Measurements from ENCODE around the gene SPTBN4.
A peak's percentile ranks its signal among the peaks of the same experiment; 100 is the strongest.
"Not testable (repeated sequence)": the region's sequence is repeated elsewhere in the genome, so short reads cannot be mapped to it uniquely, and the experiment has no call there.

Gene SPTBN4

DNA sequence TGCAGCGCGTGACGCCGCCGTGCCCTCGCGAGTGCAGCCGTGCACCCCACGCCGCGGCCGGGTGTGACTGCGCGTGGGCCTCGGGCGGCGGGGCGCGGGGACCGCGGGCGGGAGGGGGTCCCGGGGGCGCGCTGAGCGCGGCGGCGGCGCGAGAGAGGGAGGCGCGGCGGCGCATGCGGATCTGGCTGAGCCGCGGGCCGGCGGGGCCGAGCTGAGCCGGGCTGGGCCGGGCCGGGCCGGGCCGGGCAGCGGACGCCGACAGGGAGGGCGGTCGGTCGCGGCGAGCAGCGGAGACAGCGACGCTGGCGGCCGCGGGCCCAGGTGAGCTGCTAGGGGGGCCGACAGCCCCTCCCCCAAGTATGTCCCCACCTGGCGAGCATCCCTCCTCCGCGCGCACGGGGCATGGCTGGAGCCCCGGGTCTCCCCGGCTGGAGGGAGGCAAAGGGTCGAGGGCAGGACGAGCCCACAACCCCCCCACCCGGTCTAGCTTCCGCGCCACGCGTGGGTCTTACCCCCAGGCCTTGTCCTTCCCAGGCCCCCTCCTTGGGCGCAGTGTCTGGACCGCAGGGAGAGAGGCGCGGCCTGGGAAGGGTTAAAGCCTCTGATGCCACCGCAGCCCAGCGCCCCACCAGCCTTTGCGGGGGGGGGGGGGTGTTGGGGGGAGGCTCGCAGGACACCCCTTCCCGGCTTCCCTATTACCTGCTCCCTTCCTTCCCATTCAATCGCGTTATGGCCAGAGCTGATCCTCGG, at the start of gene SPTBN4:
TSS of gene SPTBN4 (plus strand) at position 17 of the 750 bp plus-strand sequence. CDS start 5,621 bp downstream, outside the sequence.
- no peak for DNase-seq (ENCODE audit: low read depth)

DNA sequence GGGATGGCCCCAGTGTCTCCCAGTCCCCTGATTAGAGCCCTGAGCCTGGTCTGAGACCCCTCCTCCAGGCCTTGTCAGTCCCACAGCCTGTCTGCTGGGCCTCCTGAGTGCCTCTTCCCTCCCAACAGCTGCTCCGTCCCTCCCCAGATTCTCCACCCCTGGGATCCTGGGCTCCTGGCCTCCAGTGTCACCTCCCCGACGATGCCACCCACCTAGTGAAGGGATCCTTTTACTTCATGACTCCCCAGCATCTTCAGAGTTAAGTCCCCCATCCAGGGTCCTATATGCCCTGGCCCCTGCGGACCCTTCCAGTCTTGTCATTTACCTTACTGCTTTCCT, 49.2 kb upstream of the SPTBN4 start:
- DNase-seq (ENCODE audit: low read depth), result no peak

DNA sequence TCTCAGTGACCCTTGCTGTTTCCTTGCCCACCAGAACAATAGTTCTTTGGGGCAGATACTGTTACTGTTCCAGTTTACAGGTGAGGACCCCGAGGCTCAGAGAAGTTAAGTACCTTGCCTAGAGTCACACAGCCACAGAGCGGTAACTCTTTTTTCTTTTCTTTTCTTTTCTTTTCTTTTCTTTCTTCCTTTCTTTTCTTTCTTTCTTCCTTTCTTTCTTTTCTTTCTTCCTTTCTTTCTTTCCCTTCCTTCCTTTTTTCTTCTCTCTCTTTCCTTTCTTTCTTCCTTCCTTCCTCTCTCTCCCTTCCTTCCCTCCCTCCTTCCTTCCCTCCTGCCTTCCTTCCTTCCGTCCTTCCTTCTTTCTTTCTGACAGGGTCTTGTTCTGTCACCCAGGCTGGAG, 48.8 kb upstream of the SPTBN4 start:
- no peak for DNase-seq (ENCODE audit: low read depth)

DNA sequence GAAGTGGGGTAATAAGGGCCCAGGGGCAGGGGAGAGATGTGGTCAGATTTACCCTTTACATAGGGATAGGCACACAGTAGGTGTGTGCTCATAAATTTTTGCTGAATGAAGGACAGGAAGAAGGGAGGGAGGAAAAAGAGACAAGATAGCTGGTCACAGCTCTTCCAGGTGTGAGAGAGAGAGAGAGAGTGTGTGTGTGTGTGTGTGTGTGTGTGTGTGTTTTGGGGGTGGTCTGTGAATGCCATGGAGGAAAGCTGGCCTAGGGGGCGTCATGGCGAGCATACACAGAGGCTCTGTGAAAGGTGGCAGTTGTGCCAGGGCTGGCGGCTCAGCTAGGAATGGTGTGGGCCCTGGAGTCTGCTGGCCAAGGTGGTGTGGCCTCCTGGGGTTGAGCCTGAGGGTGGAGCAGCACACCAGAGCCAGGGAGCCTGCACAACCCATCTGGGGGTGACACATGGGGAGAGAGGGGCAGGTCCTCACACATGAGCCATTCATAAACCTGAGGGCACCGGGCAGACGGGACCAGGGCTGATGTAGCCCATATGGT, 47.7 kb upstream of the SPTBN4 start:
- no peak for DNase-seq (ENCODE audit: low read depth)

DNA sequence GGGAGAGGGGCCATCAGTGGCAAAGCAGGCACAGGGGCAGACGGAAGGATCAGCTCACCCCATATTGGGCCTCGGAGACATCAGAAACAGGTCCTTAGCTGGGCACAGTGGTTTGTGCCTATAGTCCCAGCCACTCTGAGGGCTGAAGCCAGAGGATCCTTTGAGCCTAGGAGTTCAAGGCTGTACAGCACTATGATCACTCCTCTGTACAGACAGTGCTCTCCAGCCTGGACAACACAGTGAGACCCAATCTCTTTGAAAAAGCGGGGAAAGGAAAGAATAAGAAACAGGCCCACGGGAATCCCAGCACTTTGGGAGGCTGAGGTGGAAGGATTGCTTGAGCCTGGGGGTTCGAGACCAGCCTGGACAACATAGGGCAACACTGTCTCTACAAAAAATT, 47.0 kb upstream of the SPTBN4 start:
- DNase-seq (ENCODE audit: low read depth), result no peak

DNA sequence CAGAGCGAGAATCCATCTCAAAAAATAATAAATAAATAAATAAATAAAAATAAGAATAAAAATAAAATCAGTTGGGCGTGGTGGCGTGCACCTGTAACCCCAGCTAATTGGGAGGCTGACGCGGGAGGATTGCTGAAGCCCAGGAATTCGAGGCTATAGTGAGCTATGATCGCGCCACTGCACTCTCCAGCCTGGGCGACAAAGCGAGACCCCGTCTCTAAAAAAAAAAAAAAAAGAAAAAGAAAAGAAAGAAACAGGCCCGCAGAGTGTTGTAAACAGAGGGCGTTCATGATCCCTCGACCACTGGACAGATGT, 46.4 kb upstream of the SPTBN4 start:
- no peak for DNase-seq (ENCODE audit: low read depth)

DNA sequence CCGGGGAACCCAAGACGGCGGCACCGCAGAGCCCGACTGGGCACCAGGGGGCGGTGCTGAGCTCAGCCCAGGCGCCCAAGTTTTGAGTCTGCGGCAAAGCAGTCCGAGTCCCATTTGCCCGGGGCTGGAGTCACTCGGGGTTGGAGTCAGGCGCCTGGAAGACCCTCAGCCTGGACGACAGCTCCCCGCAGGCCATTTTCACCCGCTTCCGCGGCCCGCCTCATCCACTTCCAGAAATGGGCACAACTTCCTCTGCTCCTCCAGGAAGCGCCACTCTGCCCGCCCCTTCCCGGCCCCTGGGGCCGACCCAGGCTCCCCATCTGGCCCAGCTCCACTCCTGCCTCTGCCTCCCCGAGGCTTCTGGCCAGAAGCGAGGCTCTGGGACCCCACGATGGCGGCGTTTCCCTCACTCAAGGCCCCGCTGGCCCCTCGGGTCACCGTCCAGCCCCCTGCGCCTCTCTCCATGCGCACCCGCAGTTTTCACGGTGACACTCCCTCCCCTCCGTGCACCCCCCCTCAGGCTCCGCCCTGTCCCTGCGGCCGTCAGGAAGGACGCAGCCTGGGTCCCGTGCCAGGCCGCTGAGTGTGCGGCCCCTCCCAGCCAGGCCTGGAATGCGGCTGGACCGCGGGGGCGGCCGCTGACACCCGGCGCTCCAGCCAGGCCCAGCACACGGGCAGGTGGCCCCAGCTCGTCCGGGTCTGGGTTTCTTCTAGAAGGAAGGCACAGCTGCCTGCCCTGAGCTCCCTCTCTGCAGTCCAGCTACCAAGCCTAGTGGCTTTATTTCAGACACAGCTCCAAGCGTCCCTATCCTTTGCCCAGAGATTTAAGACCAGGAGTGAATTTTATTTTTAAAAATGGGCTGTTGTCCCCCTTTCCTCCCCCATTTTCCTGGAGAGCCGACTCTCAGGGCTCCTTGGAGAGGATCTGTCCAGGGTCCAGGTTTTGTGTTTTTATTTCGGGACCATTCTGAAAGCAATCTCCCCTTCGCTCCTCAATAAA, 45.7 kb upstream of the SPTBN4 start:
- peak; percentile 81 for DNase-seq (ENCODE audit: low read depth)

DNA sequence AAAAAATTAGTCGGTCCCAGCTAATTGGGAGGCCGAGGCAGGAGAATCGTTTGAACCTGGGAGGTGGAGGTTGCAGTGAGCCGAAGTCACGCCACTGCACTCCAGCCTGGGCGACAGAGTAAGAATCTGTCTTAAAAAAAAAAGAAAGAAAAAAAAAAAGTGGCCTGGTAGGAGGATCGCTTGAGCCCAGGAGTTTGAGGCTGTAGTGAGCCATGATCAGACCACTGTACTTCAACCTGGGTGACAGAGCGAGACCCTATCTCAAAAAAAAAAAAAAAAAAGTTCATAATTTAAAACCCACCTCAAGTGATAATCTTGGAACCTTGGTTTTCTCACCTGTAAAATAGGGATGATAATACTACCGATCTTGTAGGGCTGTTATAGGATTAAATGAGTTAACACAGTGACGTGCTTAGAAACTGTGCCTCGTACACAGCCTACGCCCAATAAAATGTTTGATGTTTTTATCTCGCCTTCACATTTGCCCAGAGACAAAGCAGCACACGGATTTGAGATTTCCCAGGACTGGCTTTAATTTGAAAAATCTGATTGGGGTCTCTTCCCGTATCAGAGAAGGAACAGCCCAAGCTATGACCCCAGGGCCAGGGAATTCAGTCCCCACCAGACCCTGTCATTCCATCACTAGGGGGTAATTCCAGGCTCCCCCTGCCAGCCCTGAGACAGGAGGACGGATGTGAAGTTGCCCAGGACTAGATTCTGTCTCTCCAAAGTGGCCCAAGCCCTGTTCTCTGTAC, 44.6 kb upstream of the SPTBN4 start:
- no peak for DNase-seq (ENCODE audit: low read depth)

DNA sequence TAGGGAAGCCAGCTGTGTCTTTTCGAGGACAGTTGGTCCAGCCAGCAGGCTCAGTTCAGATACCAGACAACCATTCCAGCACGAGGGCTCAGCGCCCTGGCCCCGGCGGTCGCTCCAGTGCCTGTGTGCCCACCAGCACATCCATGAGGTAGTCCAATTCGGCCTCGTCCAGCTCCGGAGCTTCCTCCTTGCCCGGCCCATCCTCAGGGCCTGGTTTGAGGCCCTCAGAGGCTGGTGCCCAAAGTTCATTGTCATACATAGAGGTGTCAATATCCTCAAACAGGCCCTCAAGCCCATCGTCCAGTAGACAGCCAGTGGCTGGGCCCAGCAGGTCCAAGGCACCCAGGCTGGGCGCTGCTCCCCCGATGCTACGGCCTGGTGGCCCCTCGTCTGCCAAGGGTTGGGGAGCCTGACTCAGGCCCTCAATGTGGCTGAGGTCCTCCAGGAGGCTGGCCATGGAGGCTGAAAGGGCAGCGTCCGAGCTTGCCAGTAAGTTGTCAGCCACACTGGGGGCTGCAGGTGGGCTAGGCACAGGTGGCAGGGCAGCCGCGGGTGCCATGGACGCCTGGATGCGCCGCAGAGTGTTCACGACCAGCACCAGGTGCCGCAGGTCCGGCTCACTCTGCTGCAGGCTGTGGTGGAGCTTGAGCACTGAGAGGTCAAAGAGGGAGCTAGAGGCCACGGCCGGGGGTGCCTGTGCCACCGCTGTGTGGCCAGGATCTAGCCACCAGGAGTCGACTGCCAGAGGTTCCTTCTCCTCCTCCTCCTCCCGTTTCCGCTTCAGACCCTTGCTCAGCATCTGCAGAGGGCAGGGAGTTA, 43.8 kb upstream of the SPTBN4 start:
- no peak for DNase-seq (ENCODE audit: low read depth)

DNA sequence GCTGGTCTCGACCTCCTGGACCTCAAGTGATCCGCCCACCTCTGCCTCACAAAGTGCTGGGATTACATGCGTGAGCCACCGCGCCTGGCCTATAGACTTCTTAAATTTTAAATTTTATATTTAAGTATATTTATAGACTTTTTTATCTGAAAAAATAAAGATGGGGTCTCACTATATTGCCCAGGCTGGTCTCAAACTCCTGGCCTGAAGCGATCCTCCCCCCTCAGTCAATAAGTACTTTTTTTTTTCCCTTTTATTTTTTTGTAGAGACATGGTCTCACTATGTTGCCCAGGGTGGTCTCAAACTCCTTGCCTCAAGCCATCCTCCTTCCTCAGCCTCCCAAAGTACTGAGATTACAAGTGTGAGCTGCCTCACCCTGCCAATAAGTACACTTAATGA, 42.9 kb upstream of the SPTBN4 start:
- DNase-seq (ENCODE audit: low read depth), result no peak

DNA sequence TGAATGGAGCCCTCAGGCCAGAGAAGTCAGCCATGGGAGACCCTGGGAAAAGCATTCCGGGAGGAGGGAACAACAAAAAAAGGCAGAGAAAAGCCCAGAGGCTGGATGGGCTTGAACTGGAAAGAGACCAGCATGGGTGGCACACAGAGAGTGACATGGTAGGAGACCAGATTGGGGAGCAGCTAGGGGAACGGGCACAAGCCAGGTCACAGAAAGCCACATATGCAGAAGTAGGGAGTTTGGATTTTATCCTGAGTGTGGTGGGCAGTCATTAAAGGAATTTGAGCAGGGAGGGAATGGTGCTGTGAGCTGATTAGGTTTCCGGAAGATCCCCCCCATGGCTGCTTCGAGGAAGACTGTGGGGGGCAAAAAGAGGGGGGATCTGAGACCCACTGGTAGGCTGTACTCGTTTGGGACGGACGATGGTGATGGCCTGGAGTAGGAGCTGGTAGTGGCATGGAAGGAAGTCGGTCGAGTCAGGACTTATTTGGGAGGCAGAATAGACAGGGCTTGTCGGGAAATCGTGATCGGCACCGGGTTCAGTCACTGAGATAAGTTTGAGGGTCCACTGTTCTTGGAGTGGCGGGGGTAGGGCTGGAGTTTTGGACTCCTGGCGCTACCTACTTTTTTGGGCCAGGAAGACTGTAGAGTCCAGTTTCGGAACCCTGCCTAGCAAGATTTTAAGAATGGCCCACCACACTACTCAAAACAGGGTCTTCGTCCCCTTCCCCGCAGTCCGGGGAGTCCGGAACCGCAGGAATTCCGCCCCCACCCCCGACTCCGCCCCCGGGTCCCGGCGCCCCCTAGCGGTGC, 42.0 kb upstream of the SPTBN4 start:
- no peak for DNase-seq (ENCODE audit: low read depth)

DNA sequence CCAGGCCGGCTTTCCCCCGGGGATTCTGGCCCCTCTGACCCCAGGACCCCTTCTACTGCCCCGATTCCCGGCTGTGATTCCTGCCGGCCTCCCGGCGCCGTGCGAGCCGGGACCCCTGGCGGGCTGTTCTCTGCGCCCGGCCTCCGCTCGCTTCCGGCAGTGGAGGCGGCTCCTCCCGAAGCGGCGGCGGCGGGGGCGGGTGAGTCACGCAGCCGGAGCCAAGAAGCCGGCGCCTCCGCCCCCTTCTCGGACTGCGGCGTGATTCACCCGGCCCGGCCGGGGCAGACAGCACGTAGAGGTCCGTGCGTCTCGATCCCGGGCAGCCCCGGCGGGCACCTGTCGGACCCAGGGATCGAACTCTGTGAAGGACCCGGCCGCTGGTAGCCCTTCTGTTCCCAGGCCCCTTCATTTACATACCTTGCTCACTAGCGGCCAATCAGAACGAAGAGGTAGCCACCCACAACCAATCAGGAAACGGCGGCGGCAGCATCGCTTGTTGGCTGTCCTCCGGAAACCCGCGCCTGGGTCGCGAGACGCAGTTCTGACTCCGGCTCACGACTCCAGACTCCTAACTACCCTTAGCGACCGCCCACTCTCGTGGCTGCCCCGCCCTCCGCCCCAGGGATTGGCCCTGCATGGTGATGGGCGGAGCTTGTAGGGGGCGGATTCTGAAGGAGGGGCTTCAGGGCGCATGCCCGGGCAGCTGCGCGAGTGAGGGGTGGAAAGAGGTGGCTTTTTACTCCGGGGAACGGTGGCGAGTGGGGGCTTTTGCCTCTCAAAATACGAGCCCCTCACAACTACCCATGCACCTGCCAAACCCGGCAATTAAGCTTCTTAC, 41.1 kb upstream of the SPTBN4 start, which contains the start of gene SERTAD1:
TSS of gene SERTAD1 (minus strand) at position 543 of the 838 bp plus-strand sequence. CDS start 2,446 bp downstream, outside the sequence.
- peak; percentile 98 for DNase-seq (ENCODE audit: low read depth)

DNA sequence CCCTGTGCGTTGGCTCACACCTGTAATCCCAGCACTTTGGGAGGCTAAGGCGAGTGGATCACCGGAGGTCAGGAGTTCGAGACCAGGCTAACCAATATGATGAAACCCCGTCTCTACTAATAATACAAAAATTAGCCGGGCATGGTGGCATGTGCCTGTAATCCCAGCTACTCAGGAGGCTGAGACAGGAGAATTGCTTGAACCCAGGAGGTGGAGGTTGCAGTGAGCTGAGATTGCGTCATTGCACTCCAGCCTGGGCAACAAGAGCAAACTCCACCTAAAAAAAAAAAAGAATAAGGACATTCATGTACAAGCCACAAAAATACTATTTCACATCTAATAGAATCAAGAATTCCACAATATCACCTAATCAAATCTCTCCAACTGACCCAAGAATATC, 38.6 kb upstream of the SPTBN4 start:
- not testable (repeated sequence) for DNase-seq (ENCODE audit: low read depth)

DNA sequence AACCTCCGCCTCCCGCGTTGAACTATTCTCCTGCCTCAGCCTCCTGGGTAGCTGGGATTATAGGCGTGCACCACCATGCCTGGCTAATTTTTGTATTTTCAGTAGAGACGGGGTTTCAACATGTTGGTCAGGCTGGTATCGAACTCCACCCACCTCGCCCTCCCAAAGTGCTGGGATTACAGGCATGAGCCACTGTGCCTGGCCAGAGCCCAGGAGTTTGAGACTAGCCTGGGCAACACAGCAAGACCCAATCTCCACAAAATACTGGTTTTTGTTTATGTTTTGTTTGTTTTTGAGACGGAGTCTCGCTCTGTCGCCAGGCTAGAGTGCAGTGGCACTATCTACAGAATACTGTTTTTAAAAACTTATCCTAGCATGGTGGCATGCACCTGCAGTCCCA, 36.6 kb upstream of the SPTBN4 start:
- DNase-seq (ENCODE audit: low read depth), result not testable (repeated sequence)

DNA sequence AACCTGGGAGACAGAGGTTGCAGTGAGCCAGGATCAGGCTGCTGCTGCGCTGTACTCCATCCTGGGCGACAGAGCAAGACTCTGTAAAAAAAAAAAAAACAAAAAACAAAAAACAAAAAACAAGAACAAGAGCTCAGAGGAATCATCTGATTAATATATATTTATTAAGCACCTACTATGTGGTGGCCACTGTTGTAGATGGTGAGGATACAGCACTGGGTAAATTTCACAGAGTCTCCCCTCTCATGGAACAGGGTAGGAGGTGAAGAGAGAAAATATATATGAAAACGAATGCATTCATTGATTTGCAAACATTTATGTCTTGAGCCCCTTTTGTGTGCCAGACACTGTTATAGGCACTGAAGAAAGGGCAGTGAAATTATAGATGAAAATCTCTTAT, 35.1 kb upstream of the SPTBN4 start:
- DNase-seq (ENCODE audit: low read depth), result no peak

DNA sequence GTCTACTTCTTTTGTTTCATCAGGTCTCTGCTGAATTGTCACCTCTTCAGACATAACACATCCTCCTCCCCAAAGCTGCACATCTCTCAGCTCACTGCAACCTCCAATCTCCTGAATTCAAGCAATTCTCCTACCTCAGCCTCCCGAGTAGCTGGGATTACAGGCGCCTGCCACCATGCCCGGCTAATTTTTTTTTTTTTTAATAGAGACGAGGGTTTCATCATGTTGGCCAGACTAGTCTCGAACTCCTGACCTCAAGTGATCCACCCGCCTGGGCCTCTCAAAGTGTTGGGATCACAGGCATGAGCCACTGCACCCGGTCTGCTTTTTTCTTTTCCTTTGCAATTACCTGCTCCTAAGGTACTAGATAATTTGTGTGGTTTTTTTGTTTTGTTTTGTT, 34.0 kb upstream of the SPTBN4 start:
- DNase-seq (ENCODE audit: low read depth), result not testable (repeated sequence)

DNA sequence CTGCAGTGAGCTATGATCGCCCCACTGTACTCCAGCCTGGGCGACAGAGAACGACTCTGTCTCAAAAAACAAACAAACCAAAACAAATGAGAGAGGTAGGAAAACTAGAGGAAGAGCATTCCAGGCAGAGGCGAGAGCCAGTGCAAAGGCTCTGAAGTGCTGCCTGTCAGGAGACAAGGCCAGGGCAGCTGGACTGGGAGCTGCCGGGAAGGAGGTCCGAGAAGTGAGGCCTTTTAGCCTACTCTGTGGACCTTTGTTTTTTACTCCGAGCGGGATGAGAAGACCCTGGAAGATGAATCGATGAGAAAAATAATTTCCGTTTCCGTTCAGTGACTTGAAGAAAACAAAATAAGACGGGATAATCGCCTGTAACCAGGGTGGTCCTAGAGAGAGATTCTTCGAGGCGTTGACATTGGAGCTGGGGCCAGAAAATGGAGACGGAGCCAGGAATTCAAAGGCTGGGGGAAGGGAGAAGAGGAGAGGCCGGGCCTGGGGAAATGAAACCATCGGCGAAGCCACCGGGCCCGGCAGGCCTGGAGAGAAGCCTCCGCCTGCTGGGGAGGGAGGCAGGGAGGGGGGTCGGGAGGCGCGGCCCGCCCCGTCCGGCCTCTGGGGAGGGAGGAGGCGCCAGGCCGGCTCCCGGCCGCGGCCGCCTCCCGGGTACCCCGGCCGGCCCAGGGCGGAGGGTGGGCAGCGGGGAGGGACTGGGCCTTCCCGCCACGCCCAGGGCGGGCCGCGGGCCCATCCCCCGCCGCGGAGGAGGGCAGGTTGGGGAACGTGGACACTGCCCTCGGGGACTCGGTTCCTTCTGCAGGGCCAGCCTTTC, 33.2 kb upstream of the SPTBN4 start:
- peak; percentile 92 for DNase-seq (ENCODE audit: low read depth)

DNA sequence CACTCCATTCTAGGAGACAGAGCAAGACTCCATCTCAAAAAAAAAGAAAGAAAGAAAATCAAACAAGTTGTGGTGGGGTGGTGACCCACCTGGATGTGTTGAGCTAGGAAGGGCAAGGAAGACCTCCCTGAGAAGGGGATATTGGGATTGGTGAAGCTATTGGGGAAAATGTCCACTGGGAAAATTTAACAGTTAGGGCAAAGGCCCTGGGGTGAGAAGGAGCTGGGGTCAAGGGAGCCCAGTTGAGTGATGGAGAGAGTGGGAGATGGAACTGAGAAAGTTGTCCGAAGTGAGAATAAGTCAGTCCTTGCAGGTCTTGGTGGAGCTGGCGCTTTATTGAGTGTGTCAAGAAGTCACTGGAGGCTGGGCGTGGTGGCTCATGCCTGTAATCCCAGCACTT, 28.5 kb upstream of the SPTBN4 start:
- no peak for DNase-seq (ENCODE audit: low read depth)
